GM19351 (cell line): ENCODE results near the gene MPG.

ENCODE experiments used
- ATAC-seq: cut with Tn5 transposase; IDR thresholded peaks from one replicate; pipeline ENCODE4 v1.9.1; 2021; ENCODE audit warnings: mild to moderate bottlenecking, moderate library complexity; ENCODE audit not compliant: unreplicated experiment

MPG gene

DNA sequence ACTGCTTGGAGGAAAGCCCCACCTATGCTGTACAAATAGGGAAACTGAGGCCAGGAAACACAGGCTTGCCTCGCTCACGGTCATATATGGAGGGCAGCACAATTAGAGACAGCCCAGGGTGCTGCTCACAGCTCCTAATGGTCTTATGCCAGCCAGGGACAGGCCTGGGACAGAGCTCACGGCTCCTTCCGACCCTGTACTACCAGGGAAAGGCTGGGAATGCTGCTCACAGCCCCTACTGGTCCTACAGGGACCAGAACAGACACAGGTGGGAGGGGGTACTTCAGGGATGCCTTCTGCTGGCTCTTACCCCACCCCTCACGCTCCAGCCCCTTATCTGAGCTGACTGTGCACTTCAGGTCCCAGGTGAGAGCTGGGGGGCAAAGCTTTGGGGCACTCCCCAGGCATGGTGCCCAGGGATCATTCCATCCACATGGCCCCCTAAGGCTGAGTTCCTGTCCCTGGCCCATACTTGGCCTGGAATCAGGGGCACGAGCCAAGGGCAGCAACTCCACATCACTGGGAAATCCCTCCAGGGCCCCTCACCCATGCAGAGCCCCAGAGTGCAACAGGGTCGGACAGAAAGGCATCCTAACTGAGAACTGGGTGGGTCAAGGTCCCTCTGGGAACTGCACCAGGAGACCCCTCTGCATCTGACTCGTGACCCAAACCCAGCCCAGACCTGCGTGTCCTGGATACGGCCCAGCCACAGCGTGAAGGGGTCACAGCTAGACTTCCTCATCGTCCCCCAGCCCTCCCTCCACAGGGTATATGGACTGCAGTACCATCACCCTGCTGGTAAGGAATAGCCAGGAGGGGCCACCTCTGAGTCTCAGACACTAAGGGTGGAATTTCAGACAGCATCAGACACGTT is 11.5 kb upstream of the MPG start:
- no peak for ATAC-seq

DNA sequence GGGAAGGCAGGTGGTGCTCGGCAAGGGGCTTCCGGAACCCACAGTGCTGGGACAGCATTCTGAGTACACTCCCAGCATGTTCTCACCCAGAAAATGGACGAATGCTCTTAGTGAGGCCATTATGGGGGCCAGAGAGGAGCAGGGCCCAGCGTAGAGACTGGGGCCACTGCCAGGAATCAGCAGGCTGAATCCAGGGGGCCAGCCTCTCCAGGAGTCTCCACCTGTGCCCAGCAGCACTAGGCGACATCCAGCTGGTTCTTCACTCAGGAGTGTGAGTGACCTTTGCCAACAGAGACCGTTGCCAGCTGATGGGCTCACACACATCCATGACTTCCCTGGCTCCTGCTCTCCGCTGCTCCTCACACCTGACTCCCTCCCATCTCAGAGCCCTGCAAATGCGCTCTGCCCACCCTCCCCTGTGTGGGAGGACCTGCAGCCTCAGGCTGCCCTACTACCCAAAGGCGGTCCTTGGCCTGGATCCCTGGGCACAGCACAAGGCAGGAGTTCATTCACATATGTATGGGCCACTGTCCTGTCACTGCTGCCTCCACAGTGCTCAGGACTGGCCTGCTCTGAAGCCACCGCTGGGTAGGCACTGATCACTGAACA is 10.7 kb upstream of the MPG start:
- no peak for ATAC-seq

- no peak for ATAC-seq
Measured at GRCh38 chr16:67884-68789, 9.9 kb upstream of the MPG start.

DNA sequence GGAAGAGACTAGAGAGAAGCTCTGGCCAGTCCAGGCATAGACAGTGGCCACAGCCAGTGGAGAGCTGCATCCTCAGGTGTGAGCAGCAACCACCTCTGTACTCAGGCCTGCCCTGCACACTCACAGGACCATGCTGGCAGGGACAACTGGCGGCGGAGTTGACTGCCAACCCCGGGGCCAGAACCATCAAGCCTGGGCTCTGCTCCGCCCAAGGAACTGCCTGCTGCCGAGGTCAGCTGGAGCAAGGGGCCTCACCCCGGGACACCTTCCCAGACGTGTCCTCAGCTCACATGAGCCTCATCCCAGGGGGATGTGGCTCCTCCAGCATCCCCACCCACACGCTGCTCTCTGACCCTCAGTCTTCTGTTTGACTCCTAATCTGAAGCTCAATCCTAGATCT is 8.8 kb upstream of the MPG start:
- ATAC-seq = no peak

- ATAC-seq = no peak
Measured at GRCh38 chr16:71210-71539, 6.8 kb upstream of the MPG start.

GRCh38 chr16:71540-72401 is 6.3 kb upstream of the MPG start:
- no peak for ATAC-seq

GRCh38 chr16:72561-73548 is 5.2 kb upstream of the MPG start, which contains the start of gene RHBDF1:
Gene RHBDF1 (minus strand): TSS chr16:72631. CDS start chr16:65015, 7,616 bp downstream.
- no peak for ATAC-seq

DNA sequence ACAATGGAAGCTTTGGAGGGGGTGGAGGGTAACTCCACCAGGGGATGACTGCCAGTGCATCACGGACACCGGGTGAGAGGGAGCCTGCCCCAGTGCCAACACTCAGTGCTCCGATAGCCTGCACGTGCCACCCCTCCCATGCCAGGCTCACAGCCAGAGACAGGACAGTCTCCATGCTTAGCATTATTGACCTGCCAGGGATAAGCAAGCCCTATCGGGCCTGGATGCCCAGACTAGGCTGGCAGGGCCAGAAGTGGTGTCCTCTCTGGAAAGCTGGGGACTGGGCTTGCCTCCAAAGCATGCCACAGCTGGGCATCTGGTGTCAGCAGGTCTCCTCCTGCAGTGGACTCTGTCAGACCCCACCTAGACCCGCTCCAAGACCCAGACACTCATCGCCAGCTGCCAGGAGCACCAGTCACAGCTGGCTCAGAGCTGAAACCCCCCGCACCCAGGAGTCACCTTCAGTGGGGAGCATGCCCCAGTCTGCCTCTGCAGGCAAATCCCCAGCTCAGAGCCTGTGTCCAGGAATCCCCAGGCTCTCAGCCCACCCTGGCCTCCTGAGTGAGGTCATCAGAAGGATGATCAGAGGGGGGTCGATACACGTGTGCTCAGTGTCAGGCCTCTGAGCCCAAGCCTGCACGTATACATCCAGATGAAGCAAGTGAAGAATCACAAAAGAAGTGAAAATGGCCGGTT is 3.8 kb upstream of the MPG start:
- no peak for ATAC-seq

DNA sequence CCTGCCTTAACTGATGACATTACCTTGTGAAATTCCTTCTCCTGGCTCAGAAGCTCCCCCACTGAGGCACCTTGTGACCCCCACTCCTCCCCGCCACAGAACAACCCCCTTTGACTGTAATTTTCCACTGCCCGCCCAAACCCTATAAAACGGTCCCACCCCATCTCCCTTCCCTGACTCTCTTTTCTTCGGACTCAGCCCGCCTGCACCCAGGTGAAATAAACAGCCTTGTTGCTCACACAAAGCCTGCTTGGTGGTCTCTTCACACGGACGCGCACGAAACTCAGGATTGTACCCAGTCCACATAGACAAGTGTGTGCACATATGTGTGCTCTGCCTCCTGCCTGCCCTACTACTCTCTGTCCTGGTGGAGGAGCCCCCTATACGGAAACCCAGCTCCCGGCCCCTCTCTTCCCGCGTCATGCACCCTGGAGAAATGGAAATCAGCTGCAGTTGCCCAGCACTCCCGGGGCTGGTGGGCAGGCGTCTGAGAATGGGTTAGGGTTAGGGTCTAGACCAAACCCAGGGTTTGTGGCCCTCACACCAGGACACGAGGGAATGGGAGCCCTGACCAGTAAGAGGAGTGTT is 3.2 kb upstream of the MPG start:
- no peak for ATAC-seq

- no peak for ATAC-seq
Measured at GRCh38 chr16:75580-76501, 2.2 kb upstream of the MPG start.

- ATAC-seq = no peak
Measured at GRCh38 chr16:76535-77272, 1.3 kb upstream of the MPG start.

GRCh38 chr16:77273-77806 is 685 bp upstream of the MPG start:
- peak; percentile 39 for ATAC-seq

- peak; percentile 17 for ATAC-seq
Measured at GRCh38 chr16:78444-79150, 572 bp downstream of the MPG start.

GRCh38 chr16:79151-80054 is 1.4 kb downstream of the MPG start:
- no peak for ATAC-seq
